ENCODE results near the gene CTXN1.

DNA sequence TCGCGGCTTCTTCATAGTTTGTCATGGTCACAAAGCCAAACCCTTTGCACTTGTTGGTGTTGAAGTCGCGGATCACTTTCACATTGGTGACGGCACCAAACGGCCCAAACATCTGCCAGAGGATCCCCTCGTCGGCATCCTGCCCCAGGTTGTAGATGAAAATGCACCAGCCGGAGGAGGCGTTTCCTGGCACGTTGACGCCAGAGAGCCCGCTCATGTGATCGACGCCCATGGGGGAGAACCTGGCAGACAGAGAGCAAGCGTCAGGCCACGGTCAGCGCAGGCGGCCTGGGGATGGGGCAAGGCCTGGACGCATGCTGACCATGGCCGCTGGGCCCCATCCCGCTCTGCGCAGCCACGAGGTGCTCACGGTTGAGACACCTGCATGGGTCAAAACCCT, 37.6 kb upstream of the CTXN1 start:
- TF ChIP-seq, protein P1, sequence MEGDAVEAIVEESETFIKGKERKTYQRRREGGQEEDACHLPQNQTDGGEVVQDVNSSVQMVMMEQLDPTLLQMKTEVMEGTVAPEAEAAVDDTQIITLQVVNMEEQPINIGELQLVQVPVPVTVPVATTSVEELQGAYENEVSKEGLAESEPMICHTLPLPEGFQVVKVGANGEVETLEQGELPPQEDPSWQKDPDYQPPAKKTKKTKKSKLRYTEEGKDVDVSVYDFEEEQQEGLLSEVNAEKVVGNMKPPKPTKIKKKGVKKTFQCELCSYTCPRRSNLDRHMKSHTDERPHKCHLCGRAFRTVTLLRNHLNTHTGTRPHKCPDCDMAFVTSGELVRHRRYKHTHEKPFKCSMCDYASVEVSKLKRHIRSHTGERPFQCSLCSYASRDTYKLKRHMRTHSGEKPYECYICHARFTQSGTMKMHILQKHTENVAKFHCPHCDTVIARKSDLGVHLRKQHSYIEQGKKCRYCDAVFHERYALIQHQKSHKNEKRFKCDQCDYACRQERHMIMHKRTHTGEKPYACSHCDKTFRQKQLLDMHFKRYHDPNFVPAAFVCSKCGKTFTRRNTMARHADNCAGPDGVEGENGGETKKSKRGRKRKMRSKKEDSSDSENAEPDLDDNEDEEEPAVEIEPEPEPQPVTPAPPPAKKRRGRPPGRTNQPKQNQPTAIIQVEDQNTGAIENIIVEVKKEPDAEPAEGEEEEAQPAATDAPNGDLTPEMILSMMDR (IDR thresholded peaks at IDR 0.05; ENCODE audit: extremely low read depth in 1 of 2, insufficient read depth in 1 of 2, low read depth in 1 of 2, low read length in 2 of 2): no peak
- TF ChIP-seq FOS (IDR thresholded peaks at IDR 0.05; ENCODE audit: borderline replicate concordance, insufficient read depth, low read length): no peak
- no peak for TF ChIP-seq EZH2 (IDR thresholded peaks at IDR 0.05; ENCODE audit: borderline replicate concordance, low read depth, low read length, severe bottlenecking)
- TF ChIP-seq POLR2AphosphoS5 (IDR thresholded peaks at IDR 0.05; ENCODE audit: insufficient read depth, low read depth, low read length): no peak
- TF ChIP-seq, protein P2, sequence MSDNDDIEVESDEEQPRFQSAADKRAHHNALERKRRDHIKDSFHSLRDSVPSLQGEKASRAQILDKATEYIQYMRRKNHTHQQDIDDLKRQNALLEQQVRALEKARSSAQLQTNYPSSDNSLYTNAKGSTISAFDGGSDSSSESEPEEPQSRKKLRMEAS (IDR thresholded peaks at IDR 0.05; ENCODE audit: insufficient read depth, insufficient read length): no peak
- no peak for TF ChIP-seq JUN (IDR thresholded peaks at IDR 0.05; ENCODE audit: borderline replicate concordance, insufficient read depth, insufficient read length, low read depth)
- TF ChIP-seq POLR2A (IDR thresholded peaks at IDR 0.05; ENCODE audit: low read depth, low read length): no peak
- TF ChIP-seq GATA2 (IDR thresholded peaks at IDR 0.05; ENCODE audit: insufficient read depth, insufficient read length, low read depth, low read length): no peak
- TF ChIP-seq MYC (IDR thresholded peaks at IDR 0.05; ENCODE audit: low read depth, low read length): no peak
